CD14-positive monocyte (primary cell): ENCODE results near the gene FKBP4. TPM values are rescaled to one million over a fixed set of nuclear protein-coding genes. Genes with fewer than 3 reads are reported as not detected.

Source experiments
- DNase-seq, 3 donors: peaks; one replicate each; pipeline ENCODE4 v3.0.0-alpha.2; 2011 to 2022
- H2AFZ ChIP-seq: 2 replicates; pipeline ENCODE4 v1.6.0; 2012; ENCODE audit warnings: mild to moderate bottlenecking, low read depth, low read length, inconsistent platforms; ENCODE audit not compliant: insufficient read depth, poor library complexity, severe bottlenecking
- H3K27ac ChIP-seq, 2 donors: 1 replicate in 1 of 2; 2 replicates in 1 of 2; pipeline ENCODE4 v1.5.1; 2012 to 2013; ENCODE audit warnings: low read length in 2 of 2, control low read depth in 1 of 2, inconsistent platforms in 1 of 2, low read depth in 1 of 2, mild to moderate bottlenecking in 1 of 2
- H3K27me3 ChIP-seq, 2 donors: one replicate each; pipeline versions ENCODE4 v1.6.0 to v1.6.1; 2011 to 2013; ENCODE audit warnings: low read length in 2 of 2; ENCODE audit not compliant: control insufficient read depth in 2 of 2, insufficient read depth in 2 of 2
- H3K36me3 ChIP-seq, 2 donors: replicated peaks in 1 of 2; 1 replicate in 1 of 2; 2 replicates in 1 of 2; pipeline versions ENCODE4 v1.5.1 to v1.6.1; 2012 to 2013; ENCODE audit warnings: low read length in 2 of 2, control low read depth in 1 of 2, inconsistent platforms in 1 of 2, mild to moderate bottlenecking in 1 of 2; ENCODE audit not compliant: insufficient read depth in 2 of 2, control insufficient read depth in 1 of 2
- H3K4me1 ChIP-seq, 2 donors: 1 replicate in 1 of 2; 2 replicates in 1 of 2; pipeline versions ENCODE4 v1.5.1 to v1.6.1; 2012 to 2013; ENCODE audit warnings: low read length in 2 of 2, control low read depth in 1 of 2, inconsistent platforms in 1 of 2, mild to moderate bottlenecking in 1 of 2, moderate library complexity in 1 of 2; ENCODE audit not compliant: insufficient read depth in 2 of 2, control insufficient read depth in 1 of 2
- H3K4me2 ChIP-seq: replicated peaks from 2 replicates; pipeline ENCODE3; 2012; ENCODE audit warnings: low read length, moderate library complexity, mild to moderate bottlenecking; ENCODE audit not compliant: poor library complexity, severe bottlenecking; ENCODE audit errors: extremely low read depth
- H3K4me3 ChIP-seq, 3 experiments: fragments of 200-600 bp in 1 of 3; sonication (generic) in 1 of 3; replicated peaks in 1 of 3; 1 replicate in 2 of 3; 2 replicates in 1 of 3; pipeline ENCODE4 v1.5.1; 2011 to 2013; ENCODE audit warnings: low read length in 3 of 3, mild to moderate bottlenecking in 3 of 3, control low read depth in 2 of 3, low read depth in 2 of 3, inconsistent platforms in 1 of 3, moderate library complexity in 1 of 3
- H3K79me2 ChIP-seq: 2 replicates; pipeline ENCODE4 v1.6.0; 2012; ENCODE audit warnings: mild to moderate bottlenecking, control low read depth, inconsistent platforms, low read length, moderate library complexity; ENCODE audit not compliant: insufficient read depth
- H3K9ac ChIP-seq: 2 replicates; pipeline ENCODE4 v1.6.0; 2017; ENCODE audit warnings: low read length, mild to moderate bottlenecking; ENCODE audit not compliant: insufficient read depth, poor library complexity, severe bottlenecking
- H3K9me3 ChIP-seq, 2 donors: replicated peaks in 1 of 2; 1 replicate in 1 of 2; 2 replicates in 1 of 2; pipeline versions ENCODE4 v1.5.1 to v1.6.1; 2012 to 2013; ENCODE audit warnings: low read length in 2 of 2, control low read depth in 1 of 2; ENCODE audit not compliant: control insufficient read depth in 1 of 2, insufficient read depth in 1 of 2
- H4K20me1 ChIP-seq: 2 replicates; pipeline ENCODE4 v1.6.0; 2012; ENCODE audit warnings: mild to moderate bottlenecking, low read length, control low read depth, moderate library complexity; ENCODE audit not compliant: insufficient read depth
- H3K27ac Mint-ChIP-seq, 7 donors: one replicate each; pipeline ENCODE4 v1.8.0; 2020; ENCODE audit warnings: mild to moderate bottlenecking in 7 of 7, mixed read lengths in 7 of 7, moderate library complexity in 6 of 7, inconsistent platforms in 2 of 7
- H3K27me3 Mint-ChIP-seq, 3 donors: one replicate each; pipeline ENCODE4 v1.8.0; 2021 to 2022; ENCODE audit warnings: low read depth in 3 of 3, mild to moderate bottlenecking in 3 of 3, mixed read lengths in 3 of 3, moderate library complexity in 3 of 3, inconsistent platforms in 1 of 3
- H3K36me3 Mint-ChIP-seq, 2 donors: one replicate each; pipeline ENCODE4 v1.8.0; 2020; ENCODE audit warnings: mixed read lengths in 2 of 2, inconsistent platforms in 1 of 2, mild to moderate bottlenecking in 1 of 2
- H3K4me1 Mint-ChIP-seq: one replicate; pipeline ENCODE4 v1.8.0; 2020; ENCODE audit warnings: mild to moderate bottlenecking, mixed read lengths
- H3K4me3 Mint-ChIP-seq, 2 donors: one replicate each; pipeline ENCODE4 v1.8.0; 2020; ENCODE audit warnings: mild to moderate bottlenecking in 2 of 2, mixed read lengths in 2 of 2, moderate library complexity in 1 of 2
- H3K9me3 Mint-ChIP-seq, 7 donors: one replicate each; pipeline ENCODE4 v1.8.0; 2020 to 2022; ENCODE audit warnings: mixed read lengths in 7 of 7, mild to moderate bottlenecking in 6 of 7, moderate library complexity in 6 of 7, inconsistent platforms in 2 of 7
- WGBS: methylation state at CpG from one replicate; pipeline ENCODE4 v1.1.5; 2013; ENCODE audit warnings: missing lambda C conversion rate; ENCODE audit not compliant: insufficient coverage; 5-methylcytosine and 5-hydroxymethylcytosine counted together
- intact Hi-C, 2 donors: fragments of 100-400 bp; cut with micrococcal nuclease; formaldehyde crosslinking; loops; one replicate each; pipeline versions ENCODE4 v1.15.0 to v1.15.1; 2023
- polyA plus RNA-seq, 3 donors: library from polyadenylated mRNA; depleted of rRNA in 1 of 3; unstranded in 2 of 3; stranded (reverse) in 1 of 3; fragments of 300-500 nt in 2 of 3; fragments of >200 nt in 1 of 3; fragmentation: Illumina TruSeq in 2 of 3; gene quantifications; 1 replicate in 2 of 3; 2 replicates in 1 of 3; pipeline ENCODE4 v1.2.3, GENCODE V29; 2012 to 2021
- TF ChIP-seq, protein P1 (sequence below): fragments of 200-600 bp; IDR thresholded peaks from one replicate; pipeline ENCODE4 v1.8.0; 2022; ENCODE audit warnings: antibody characterized with exemption, mild to moderate bottlenecking

The FKBP4 gene
- polyA plus RNA-seq, 3 donors: 19.3 to 22.1 (median 20.1) TPM

DNA sequence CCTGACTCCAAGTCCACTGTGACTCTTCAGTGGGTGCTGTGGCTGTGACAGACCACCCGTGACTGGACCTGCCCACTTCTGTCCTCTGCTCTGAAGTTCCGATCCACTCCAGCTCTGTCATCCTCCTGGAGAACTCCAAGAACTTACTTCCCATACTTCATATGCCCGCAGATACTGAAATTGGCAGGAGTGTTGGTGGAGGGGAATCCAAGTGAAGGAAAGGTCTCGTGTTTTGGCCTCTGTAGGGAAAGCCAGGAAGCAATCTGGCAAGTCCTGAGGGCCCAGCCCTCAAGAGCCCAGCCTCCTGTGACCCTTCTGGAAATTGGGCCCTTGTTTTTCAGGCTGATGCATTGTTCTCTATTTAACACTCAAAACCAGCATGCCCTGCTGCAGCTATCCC, 22.4 kb upstream of the FKBP4 start:
- Histone ChIP-seq H3K27ac (no peak overlapping the region), H4K20me1 (no peaks in the 10 kb centered on the region), H3K9ac (no peak overlapping the region), H3K9me3 (no peaks in the 10 kb centered on the region), H3K4me2 (no peak overlapping the region), H3K79me2 (no peaks in the 10 kb centered on the region), H3K36me3 (no peaks in the 10 kb centered on the region), H3K4me3 (no peak overlapping the region), H3K4me1 (no peaks in the 10 kb centered on the region), H3K27me3 (no peaks in the 10 kb centered on the region), H2AFZ (no peak overlapping the region)
- TF ChIP-seq, protein P1, sequence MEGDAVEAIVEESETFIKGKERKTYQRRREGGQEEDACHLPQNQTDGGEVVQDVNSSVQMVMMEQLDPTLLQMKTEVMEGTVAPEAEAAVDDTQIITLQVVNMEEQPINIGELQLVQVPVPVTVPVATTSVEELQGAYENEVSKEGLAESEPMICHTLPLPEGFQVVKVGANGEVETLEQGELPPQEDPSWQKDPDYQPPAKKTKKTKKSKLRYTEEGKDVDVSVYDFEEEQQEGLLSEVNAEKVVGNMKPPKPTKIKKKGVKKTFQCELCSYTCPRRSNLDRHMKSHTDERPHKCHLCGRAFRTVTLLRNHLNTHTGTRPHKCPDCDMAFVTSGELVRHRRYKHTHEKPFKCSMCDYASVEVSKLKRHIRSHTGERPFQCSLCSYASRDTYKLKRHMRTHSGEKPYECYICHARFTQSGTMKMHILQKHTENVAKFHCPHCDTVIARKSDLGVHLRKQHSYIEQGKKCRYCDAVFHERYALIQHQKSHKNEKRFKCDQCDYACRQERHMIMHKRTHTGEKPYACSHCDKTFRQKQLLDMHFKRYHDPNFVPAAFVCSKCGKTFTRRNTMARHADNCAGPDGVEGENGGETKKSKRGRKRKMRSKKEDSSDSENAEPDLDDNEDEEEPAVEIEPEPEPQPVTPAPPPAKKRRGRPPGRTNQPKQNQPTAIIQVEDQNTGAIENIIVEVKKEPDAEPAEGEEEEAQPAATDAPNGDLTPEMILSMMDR: no peak
- DNase-seq: no peak
- Mint-ChIP-seq H3K27me3 (peaks cover 2 to 4% (median 4%) of the 10 kb centered on the region in 3 donors), H3K4me1 (no peaks in the 10 kb centered on the region), H3K27ac (no peak overlapping the region), H3K36me3 (no peaks in the 10 kb centered on the region), H3K9me3 (peaks cover 0 to 3% (median 0%) of the 10 kb centered on the region in 7 donors), H3K4me3 (no peak overlapping the region)
- 100% methylated on average over 1 of the region's 4 CpGs for WGBS
- intact Hi-C loops: no loop called here

DNA sequence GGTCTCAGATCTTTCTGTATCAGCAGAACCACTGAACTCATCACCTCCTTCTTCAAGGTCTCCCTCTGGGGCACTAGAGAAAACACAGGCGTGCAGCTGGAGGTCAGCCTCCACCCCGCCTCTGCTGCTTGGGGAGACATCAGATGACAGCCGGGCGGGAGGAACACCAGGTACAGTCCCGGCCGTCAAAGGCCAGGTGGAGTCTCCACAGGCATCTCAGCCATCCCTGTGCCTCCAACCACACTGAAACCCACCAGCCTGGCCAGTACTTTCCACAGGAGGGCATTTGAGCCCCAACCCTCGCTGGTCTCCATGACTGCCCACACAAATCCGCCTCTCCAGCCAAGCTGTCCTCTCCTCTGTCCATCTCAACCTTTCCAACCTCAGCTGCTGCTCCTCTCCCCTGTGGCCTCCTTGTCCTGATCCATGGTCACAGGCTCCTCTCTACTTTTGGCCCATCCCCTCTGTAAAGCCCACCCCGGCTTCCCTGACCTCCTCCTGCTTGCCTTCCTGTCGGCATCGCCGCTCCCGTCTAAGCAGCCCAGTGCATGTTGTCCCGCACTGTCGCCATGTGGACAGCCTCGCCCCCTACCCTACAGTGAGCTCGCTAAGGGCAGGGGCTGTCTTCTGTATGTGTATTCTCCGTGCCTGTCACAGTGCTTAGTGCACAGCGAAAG, 21.4 kb upstream of the FKBP4 start:
- no peak for DNase-seq
- Histone ChIP-seq H3K4me2 (no peak overlapping the region), H3K36me3 (no peaks in the 10 kb centered on the region), H3K79me2 (no peaks in the 10 kb centered on the region), H3K4me1 (no peaks in the 10 kb centered on the region), H3K9me3 (no peaks in the 10 kb centered on the region), H3K27me3 (no peaks in the 10 kb centered on the region), H3K9ac (no peak overlapping the region), H4K20me1 (no peaks in the 10 kb centered on the region), H3K4me3 (no peak overlapping the region), H2AFZ (no peak overlapping the region), H3K27ac (no peak overlapping the region)
- intact Hi-C loops: no loop called here
- Mint-ChIP-seq H3K27me3 (peaks cover 2 to 4% (median 4%) of the 10 kb centered on the region in 3 donors), H3K4me3 (no peak overlapping the region), H3K9me3 (peaks cover 0 to 3% (median 0%) of the 10 kb centered on the region in 7 donors), H3K36me3 (no peaks in the 10 kb centered on the region), H3K4me1 (no peaks in the 10 kb centered on the region), H3K27ac (no peak overlapping the region)
- TF ChIP-seq, protein P1: no peak
- 87% methylated on average over 18 of the region's 19 CpGs for WGBS
